Measurements from ENCODE around the gene WAS.

The WAS gene

GRCh38 chrX:48714573-48714972, 31.0 kb downstream of the WAS start:
- no peak for ATAC-seq
- no peak for TF ChIP-seq ISL1 (CRISPR knock-in tag; IDR thresholded peaks at IDR 0.05)
- TF ChIP-seq, protein P1, sequence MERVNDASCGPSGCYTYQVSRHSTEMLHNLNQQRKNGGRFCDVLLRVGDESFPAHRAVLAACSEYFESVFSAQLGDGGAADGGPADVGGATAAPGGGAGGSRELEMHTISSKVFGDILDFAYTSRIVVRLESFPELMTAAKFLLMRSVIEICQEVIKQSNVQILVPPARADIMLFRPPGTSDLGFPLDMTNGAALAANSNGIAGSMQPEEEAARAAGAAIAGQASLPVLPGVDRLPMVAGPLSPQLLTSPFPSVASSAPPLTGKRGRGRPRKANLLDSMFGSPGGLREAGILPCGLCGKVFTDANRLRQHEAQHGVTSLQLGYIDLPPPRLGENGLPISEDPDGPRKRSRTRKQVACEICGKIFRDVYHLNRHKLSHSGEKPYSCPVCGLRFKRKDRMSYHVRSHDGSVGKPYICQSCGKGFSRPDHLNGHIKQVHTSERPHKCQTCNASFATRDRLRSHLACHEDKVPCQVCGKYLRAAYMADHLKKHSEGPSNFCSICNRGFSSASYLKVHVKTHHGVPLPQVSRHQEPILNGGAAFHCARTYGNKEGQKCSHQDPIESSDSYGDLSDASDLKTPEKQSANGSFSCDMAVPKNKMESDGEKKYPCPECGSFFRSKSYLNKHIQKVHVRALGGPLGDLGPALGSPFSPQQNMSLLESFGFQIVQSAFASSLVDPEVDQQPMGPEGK (CRISPR knock-in tag; IDR thresholded peaks at IDR 0.05; ENCODE audit: borderline replicate concordance) = no peak
- no peak for TF ChIP-seq ZNF8 (CRISPR knock-in tag; IDR thresholded peaks at IDR 0.05)
- TF ChIP-seq, protein P2, sequence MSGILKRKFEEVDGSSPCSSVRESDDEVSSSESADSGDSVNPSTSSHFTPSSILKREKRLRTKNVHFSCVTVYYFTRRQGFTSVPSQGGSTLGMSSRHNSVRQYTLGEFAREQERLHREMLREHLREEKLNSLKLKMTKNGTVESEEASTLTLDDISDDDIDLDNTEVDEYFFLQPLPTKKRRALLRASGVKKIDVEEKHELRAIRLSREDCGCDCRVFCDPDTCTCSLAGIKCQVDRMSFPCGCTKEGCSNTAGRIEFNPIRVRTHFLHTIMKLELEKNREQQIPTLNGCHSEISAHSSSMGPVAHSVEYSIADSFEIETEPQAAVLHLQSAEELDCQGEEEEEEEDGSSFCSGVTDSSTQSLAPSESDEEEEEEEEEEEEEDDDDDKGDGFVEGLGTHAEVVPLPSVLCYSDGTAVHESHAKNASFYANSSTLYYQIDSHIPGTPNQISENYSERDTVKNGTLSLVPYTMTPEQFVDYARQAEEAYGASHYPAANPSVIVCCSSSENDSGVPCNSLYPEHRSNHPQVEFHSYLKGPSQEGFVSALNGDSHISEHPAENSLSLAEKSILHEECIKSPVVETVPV (CRISPR knock-in tag; IDR thresholded peaks at IDR 0.05) = no peak
- TF ChIP-seq OSR1 (CRISPR knock-in tag; IDR thresholded peaks at IDR 0.05) = no peak
- no peak for TF ChIP-seq BACH2 (CRISPR knock-in tag; IDR thresholded peaks at IDR 0.05; ENCODE audit: borderline replicate concordance)
- TF ChIP-seq SNAI2 (CRISPR knock-in tag; IDR thresholded peaks at IDR 0.05) = no peak
- no peak for TF ChIP-seq RARB (CRISPR knock-in tag; IDR thresholded peaks at IDR 0.05)
- no peak for TF ChIP-seq TSHZ2 (CRISPR knock-in tag; IDR thresholded peaks at IDR 0.05)
- TF ChIP-seq PPARA (CRISPR knock-in tag; IDR thresholded peaks at IDR 0.05; ENCODE audit: borderline replicate concordance) = no peak
- TF ChIP-seq TCF4 (CRISPR knock-in tag; IDR thresholded peaks at IDR 0.05; ENCODE audit: borderline replicate concordance) = no peak
- no peak for TF ChIP-seq ESRRG (CRISPR knock-in tag; IDR thresholded peaks at IDR 0.05)
- TF ChIP-seq ZFP3 (CRISPR knock-in tag; IDR thresholded peaks at IDR 0.05) = no peak

DNA sequence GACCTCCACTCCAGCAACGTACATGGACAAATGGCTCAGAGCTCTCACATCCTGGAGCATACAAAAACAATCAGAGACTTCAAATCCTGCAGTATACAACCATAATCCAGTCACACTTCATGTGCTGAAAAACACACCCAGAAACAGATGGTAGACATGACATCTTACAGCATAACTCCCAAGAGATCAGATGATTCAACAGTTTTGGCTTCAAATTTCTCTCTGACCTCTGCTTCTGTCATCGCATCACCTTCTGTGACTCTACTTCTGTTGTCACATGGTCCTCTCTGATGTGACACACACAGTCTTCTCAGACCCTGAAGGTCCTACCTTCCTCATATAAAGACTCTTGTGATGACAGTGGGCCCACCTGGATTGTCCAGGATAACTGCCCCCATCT, 31.5 kb downstream of the WAS start:
- no peak for TF ChIP-seq ZNF565 (CRISPR knock-in tag; conservative IDR thresholded peaks at IDR 0.05; ENCODE audit: low read depth)
- TF ChIP-seq, protein P1 (CRISPR knock-in tag; IDR thresholded peaks at IDR 0.05; ENCODE audit: borderline replicate concordance) = no peak
- no peak for TF ChIP-seq ARNTL (CRISPR knock-in tag; IDR thresholded peaks at IDR 0.05; ENCODE audit: borderline replicate concordance, low read depth)
- TF ChIP-seq POU6F1 (CRISPR knock-in tag; IDR thresholded peaks at IDR 0.05; ENCODE audit: borderline replicate concordance, low read depth) = no peak
- TF ChIP-seq SNAI2 (CRISPR knock-in tag; IDR thresholded peaks at IDR 0.05) = no peak
- TF ChIP-seq ESRRG (CRISPR knock-in tag; IDR thresholded peaks at IDR 0.05) = no peak
- TF ChIP-seq, protein P3, sequence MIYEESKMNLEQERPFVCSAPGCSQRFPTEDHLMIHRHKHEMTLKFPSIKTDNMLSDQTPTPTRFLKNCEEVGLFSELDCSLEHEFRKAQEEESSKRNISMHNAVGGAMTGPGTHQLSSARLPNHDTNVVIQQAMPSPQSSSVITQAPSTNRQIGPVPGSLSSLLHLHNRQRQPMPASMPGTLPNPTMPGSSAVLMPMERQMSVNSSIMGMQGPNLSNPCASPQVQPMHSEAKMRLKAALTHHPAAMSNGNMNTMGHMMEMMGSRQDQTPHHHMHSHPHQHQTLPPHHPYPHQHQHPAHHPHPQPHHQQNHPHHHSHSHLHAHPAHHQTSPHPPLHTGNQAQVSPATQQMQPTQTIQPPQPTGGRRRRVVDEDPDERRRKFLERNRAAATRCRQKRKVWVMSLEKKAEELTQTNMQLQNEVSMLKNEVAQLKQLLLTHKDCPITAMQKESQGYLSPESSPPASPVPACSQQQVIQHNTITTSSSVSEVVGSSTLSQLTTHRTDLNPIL (CRISPR knock-in tag; IDR thresholded peaks at IDR 0.05; ENCODE audit: low read depth) = no peak
- TF ChIP-seq RARB (CRISPR knock-in tag; IDR thresholded peaks at IDR 0.05) = no peak
- no peak for TF ChIP-seq TCF4 (CRISPR knock-in tag; IDR thresholded peaks at IDR 0.05; ENCODE audit: borderline replicate concordance)
- TF ChIP-seq ISL1 (CRISPR knock-in tag; IDR thresholded peaks at IDR 0.05) = no peak
- no peak for TF ChIP-seq TSHZ2 (CRISPR knock-in tag; IDR thresholded peaks at IDR 0.05)
- no peak for TF ChIP-seq OSR1 (CRISPR knock-in tag; IDR thresholded peaks at IDR 0.05)
- TF ChIP-seq BACH2 (CRISPR knock-in tag; IDR thresholded peaks at IDR 0.05; ENCODE audit: borderline replicate concordance) = no peak
- TF ChIP-seq TOX (CRISPR knock-in tag; IDR thresholded peaks at IDR 0.05; ENCODE audit: borderline replicate concordance) = no peak
- no peak for TF ChIP-seq GLIS3 (CRISPR knock-in tag; IDR thresholded peaks at IDR 0.05)
- ATAC-seq = no peak

Data from SK-N-SH treated with all-trans-retinoic acid at 6 μM for 48 hours (cell line).